HL-60 (cell line): ENCODE results near the gene RERE.
A peak's percentile ranks its signal among the peaks of the same experiment; 100 is the strongest.

ENCODE experiments used
- DNase-seq, 2 experiments: peaks; one replicate each; pipeline ENCODE4 v3.0.0-alpha.2; 2010 to 2020; ENCODE audit warnings: low read depth in 1 of 2, low spot score in 1 of 2
- H3K27ac ChIP-seq: fragments of 250-450 bp; sonication (Bioruptor Pico); replicated peaks from 2 replicates; pipeline ENCODE4 v1.5.1; 2020; ENCODE audit warnings: mild to moderate bottlenecking, moderate library complexity
- H3K27me3 ChIP-seq: fragments of 250-450 bp; sonication (Bioruptor Pico); 2 replicates; pipeline ENCODE4 v1.5.1; 2021; ENCODE audit warnings: mild to moderate bottlenecking, moderate library complexity; ENCODE audit not compliant: insufficient read depth, poor library complexity, severe bottlenecking
- H3K4me3 ChIP-seq: replicated peaks from 2 replicates; pipeline ENCODE4 v1.5.1; 2011; ENCODE audit warnings: mild to moderate bottlenecking, control low read depth, low read length; ENCODE audit not compliant: insufficient read depth
- GABPA ChIP-seq: IDR thresholded peaks from 2 replicates; pipeline ENCODE4 v1.6.1; 2012; ENCODE audit warnings: low read depth
- POLR2AphosphoS5 ChIP-seq: IDR thresholded peaks from 2 replicates; pipeline ENCODE4 v1.6.1; 2012; ENCODE audit warnings: low read depth
- SPI1 ChIP-seq: IDR thresholded peaks from 2 replicates; pipeline ENCODE4 v1.6.1; 2012; ENCODE audit warnings: low read depth, mild to moderate bottlenecking, borderline replicate concordance
- TF ChIP-seq, protein P1 (sequence below): IDR thresholded peaks from 2 replicates; pipeline ENCODE4 v1.6.1; 2012; ENCODE audit warnings: low read depth; ENCODE audit not compliant: insufficient replicate concordance
- TF ChIP-seq, protein P2 (sequence below): IDR thresholded peaks from one replicate; pipeline ENCODE4 v1.5.1; 2011; ENCODE audit warnings: low read length, control low read depth, inconsistent platforms; ENCODE audit not compliant: insufficient read depth

RERE gene

DNA sequence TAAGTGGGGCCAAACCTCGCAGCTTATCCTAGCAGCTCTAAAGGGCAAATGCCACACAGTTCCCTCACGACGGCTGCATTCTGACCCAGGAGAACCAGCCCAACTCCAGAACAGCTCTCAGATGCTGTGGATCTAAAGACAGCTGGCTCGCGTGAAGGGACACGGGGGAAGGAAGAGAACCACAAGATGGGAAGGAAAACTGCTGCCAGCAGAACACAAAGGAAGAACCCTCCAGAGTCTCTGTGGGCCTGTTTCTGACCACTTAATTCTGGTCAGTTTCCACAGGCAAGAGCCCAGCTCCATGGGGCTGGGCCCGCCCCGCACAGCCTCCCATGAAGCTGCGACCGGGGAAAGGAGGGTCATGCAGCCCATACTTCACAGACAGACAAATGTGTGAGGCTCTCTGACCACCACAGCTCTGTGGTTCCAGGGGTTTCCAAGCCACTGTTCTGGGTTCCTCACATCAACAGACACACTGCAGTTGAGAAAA lies 438.4 kb downstream of the RERE start:
- H3K4me3 ChIP-seq: no peak overlapping the region
- TF ChIP-seq SPI1 (no peak), GABPA (no peak), POLR2AphosphoS5 (no peak)
- TF ChIP-seq, protein P1, sequence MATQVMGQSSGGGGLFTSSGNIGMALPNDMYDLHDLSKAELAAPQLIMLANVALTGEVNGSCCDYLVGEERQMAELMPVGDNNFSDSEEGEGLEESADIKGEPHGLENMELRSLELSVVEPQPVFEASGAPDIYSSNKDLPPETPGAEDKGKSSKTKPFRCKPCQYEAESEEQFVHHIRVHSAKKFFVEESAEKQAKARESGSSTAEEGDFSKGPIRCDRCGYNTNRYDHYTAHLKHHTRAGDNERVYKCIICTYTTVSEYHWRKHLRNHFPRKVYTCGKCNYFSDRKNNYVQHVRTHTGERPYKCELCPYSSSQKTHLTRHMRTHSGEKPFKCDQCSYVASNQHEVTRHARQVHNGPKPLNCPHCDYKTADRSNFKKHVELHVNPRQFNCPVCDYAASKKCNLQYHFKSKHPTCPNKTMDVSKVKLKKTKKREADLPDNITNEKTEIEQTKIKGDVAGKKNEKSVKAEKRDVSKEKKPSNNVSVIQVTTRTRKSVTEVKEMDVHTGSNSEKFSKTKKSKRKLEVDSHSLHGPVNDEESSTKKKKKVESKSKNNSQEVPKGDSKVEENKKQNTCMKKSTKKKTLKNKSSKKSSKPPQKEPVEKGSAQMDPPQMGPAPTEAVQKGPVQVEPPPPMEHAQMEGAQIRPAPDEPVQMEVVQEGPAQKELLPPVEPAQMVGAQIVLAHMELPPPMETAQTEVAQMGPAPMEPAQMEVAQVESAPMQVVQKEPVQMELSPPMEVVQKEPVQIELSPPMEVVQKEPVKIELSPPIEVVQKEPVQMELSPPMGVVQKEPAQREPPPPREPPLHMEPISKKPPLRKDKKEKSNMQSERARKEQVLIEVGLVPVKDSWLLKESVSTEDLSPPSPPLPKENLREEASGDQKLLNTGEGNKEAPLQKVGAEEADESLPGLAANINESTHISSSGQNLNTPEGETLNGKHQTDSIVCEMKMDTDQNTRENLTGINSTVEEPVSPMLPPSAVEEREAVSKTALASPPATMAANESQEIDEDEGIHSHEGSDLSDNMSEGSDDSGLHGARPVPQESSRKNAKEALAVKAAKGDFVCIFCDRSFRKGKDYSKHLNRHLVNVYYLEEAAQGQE: no peak
- TF ChIP-seq, protein P2, sequence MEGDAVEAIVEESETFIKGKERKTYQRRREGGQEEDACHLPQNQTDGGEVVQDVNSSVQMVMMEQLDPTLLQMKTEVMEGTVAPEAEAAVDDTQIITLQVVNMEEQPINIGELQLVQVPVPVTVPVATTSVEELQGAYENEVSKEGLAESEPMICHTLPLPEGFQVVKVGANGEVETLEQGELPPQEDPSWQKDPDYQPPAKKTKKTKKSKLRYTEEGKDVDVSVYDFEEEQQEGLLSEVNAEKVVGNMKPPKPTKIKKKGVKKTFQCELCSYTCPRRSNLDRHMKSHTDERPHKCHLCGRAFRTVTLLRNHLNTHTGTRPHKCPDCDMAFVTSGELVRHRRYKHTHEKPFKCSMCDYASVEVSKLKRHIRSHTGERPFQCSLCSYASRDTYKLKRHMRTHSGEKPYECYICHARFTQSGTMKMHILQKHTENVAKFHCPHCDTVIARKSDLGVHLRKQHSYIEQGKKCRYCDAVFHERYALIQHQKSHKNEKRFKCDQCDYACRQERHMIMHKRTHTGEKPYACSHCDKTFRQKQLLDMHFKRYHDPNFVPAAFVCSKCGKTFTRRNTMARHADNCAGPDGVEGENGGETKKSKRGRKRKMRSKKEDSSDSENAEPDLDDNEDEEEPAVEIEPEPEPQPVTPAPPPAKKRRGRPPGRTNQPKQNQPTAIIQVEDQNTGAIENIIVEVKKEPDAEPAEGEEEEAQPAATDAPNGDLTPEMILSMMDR: no peak
- H3K27ac ChIP-seq: peak overlapping the region; percentile 71
- peak in 1 of 2 experiments; percentile 29 for DNase-seq
- no peaks in the 10 kb centered on the region for H3K27me3 ChIP-seq

DNA sequence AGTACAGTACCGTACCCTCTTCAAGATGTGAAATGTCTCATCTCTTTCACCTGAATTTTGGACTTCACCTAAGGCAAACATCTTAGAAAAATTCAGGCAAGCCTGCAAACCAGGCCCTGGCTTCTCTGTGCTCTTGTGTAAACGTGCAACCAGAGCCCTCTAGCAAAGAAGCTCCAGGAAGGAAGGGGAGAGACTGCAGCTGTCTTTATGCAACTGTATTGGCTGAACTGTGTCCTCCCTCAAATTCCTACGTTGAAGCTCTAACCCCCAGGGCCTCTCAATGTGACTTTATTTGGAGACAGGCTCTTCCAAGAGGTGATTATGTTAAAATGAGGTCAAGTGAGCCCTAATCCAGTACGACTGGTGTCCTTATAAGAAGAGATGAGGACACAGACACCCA lies 439.3 kb downstream of the RERE start:
- DNase-seq: peak in 1 of 2 experiments; percentile 73
- Histone ChIP-seq H3K27ac (peak overlapping the region; percentile 71), H3K4me3 (no peak overlapping the region), H3K27me3 (no peaks in the 10 kb centered on the region)
- TF ChIP-seq GABPA (no peak), SPI1 (no peak), POLR2AphosphoS5 (no peak)
- TF ChIP-seq, protein P2: no peak
- TF ChIP-seq, protein P1: no peak

DNA sequence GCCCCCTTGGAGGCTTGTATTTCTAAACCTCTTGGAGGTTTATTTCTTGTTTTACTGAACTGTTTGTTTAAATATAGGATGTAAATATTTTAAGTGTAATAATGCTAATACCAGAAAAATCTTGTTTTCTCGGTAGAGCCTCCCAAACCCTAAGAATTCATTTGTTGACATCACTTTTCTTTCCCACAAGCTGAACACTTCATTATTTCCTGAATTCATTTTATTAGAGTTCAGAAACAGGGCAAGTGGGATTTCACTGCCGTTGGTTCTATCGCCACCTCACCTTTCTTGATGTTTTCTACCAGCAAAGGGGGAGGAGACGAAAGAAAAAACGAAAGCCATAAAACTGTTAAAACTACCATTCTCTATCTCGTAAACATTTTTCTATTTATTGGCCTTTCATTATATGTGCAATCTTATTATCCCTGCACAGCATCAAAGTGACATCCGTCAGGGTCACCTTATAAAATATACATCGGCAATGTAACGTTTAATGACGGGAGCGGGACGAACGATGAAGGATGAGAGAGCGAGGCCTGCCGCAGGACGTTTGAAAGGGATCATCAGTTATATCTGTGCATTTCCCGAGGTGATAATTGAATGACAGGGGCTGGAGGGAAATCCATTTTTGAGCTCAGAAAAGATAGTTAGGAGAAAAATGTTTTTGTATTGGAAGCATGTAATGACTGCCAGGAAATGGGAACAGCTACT lies 440.0 kb downstream of the RERE start:
- no peak for DNase-seq
- TF ChIP-seq POLR2AphosphoS5: no peak
- TF ChIP-seq, protein P2: no peak
- TF ChIP-seq, protein P1: no peak
- no peak for TF ChIP-seq SPI1
- no peak for TF ChIP-seq GABPA
- no peak overlapping the region for H3K4me3 ChIP-seq
- no peaks in the 10 kb centered on the region for H3K27me3 ChIP-seq
- H3K27ac ChIP-seq: peak overlapping the region; percentile 71
